Retina (tissue), 1 donor: Measurements from ENCODE around the gene ANKK1.

Experiments
- DNase-seq: peaks from one replicate; pipeline ENCODE4 v3.0.0-alpha.2; 2016

ANKK1 gene

GRCh38 chr11:113377681-113378412 is 9.7 kb upstream of the ANKK1 start:
- no peak for DNase-seq

- no peak for DNase-seq
Measured at GRCh38 chr11:113378692-113379091, 8.9 kb upstream of the ANKK1 start.

- no peak for DNase-seq
Measured at GRCh38 chr11:113382121-113382520, 5.5 kb upstream of the ANKK1 start.

- no peak for DNase-seq
Measured at GRCh38 chr11:113384551-113384950, 3.0 kb upstream of the ANKK1 start.

GRCh38 chr11:113385749-113386148 is 1.8 kb upstream of the ANKK1 start:
- no peak for DNase-seq

- DNase-seq: no peak
Measured at GRCh38 chr11:113386866-113387265, 713 bp upstream of the ANKK1 start.

GRCh38 chr11:113389272-113389671 is 1.7 kb downstream of the ANKK1 start:
- no peak for DNase-seq

- no peak for DNase-seq
Measured at GRCh38 chr11:113392236-113392921, 4.8 kb downstream of the ANKK1 start.

GRCh38 chr11:113393501-113393985 is 6.0 kb downstream of the ANKK1 start:
- no peak for DNase-seq

- no peak for DNase-seq
Measured at GRCh38 chr11:113394919-113395318, 7.3 kb downstream of the ANKK1 start.

GRCh38 chr11:113395782-113396336 is 8.3 kb downstream of the ANKK1 start:
- no peak for DNase-seq

GRCh38 chr11:113396690-113397089 is 9.1 kb downstream of the ANKK1 start:
- DNase-seq: no peak

GRCh38 chr11:113397212-113397611 is 9.6 kb downstream of the ANKK1 start:
- no peak for DNase-seq

- no peak for DNase-seq
Measured at GRCh38 chr11:113397821-113398220, 10.2 kb downstream of the ANKK1 start.

GRCh38 chr11:113398669-113399430 is 11.3 kb downstream of the ANKK1 start:
- no peak for DNase-seq

GRCh38 chr11:113400631-113401230 is 13.2 kb downstream of the ANKK1 start:
- no peak for DNase-seq

- no peak for DNase-seq
Measured at GRCh38 chr11:113401718-113402117, 14.1 kb downstream of the ANKK1 start.

- DNase-seq: no peak
Measured at GRCh38 chr11:113404859-113405430, 17.4 kb downstream of the ANKK1 start.

- no peak for DNase-seq
Measured at GRCh38 chr11:113405724-113406478, 18.3 kb downstream of the ANKK1 start.

GRCh38 chr11:113407163-113407562 is 19.6 kb downstream of the ANKK1 start:
- no peak for DNase-seq

- DNase-seq: no peak
Measured at GRCh38 chr11:113408206-113408605, 20.6 kb downstream of the ANKK1 start.

GRCh38 chr11:113408887-113409286 is 21.3 kb downstream of the ANKK1 start:
- DNase-seq: no peak
